Muscle layer of colon (tissue), 2 donors: ENCODE results near the gene RNF121.

Experiments
- H3K27ac ChIP-seq: one replicate; pipeline ENCODE4 v1.7.0; 2013; ENCODE audit warnings: low read depth, mild to moderate bottlenecking, low read length, moderate library complexity
- H3K27me3 ChIP-seq, 2 donors: one replicate each; pipeline ENCODE4 v1.7.0; 2013; ENCODE audit warnings: low read length in 2 of 2, mild to moderate bottlenecking in 2 of 2; ENCODE audit not compliant: insufficient read depth in 2 of 2, control insufficient read depth in 1 of 2
- H3K36me3 ChIP-seq: one replicate; pipeline ENCODE4 v1.7.0; 2013; ENCODE audit warnings: mild to moderate bottlenecking, low read length; ENCODE audit not compliant: insufficient read depth
- H3K4me1 ChIP-seq: one replicate; pipeline ENCODE4 v1.7.0; 2013; ENCODE audit warnings: mild to moderate bottlenecking, low read length; ENCODE audit not compliant: insufficient read depth
- H3K4me3 ChIP-seq, 2 donors: one replicate each; pipeline ENCODE4 v1.7.0; 2013; ENCODE audit warnings: low read length in 2 of 2, low read depth in 1 of 2, mild to moderate bottlenecking in 1 of 2, moderate library complexity in 1 of 2
- H3K9ac ChIP-seq: one replicate; pipeline ENCODE4 v1.7.0; 2013; ENCODE audit warnings: low read length
- H3K9me3 ChIP-seq: one replicate; pipeline ENCODE4 v1.7.0; 2013; ENCODE audit warnings: mild to moderate bottlenecking, low read length
- donor health status: abdominal sarcoma.
- donor health status: Adenocarcinoma of cecum.

RNF121 gene

GRCh38 chr11:72010529-72011233, 81.8 kb downstream of the RNF121 start:
- Histone ChIP-seq H3K4me1 (peaks cover 45% of the 10 kb centered on the region), H3K27me3 (no peaks in the 10 kb centered on the region), H3K9me3 (no peaks in the 10 kb centered on the region), H3K27ac (no peak overlapping the region), H3K4me3 (no peak overlapping the region), H3K36me3 (peaks cover 97% of the 10 kb centered on the region), H3K9ac (no peak overlapping the region)

GRCh38 chr11:72012091-72012630, 83.3 kb downstream of the RNF121 start:
- Histone ChIP-seq H3K36me3 (peaks cover 97% of the 10 kb centered on the region), H3K27me3 (no peaks in the 10 kb centered on the region), H3K4me3 (no peak overlapping the region), H3K4me1 (peaks cover 45% of the 10 kb centered on the region), H3K9ac (no peak overlapping the region), H3K9me3 (no peaks in the 10 kb centered on the region), H3K27ac (peak overlapping the region; percentile 3)

- Histone ChIP-seq H3K4me3 (peak overlapping the region in 1 of 2 donors; percentile 25), H3K36me3 (peaks cover 97% of the 10 kb centered on the region), H3K27ac (peak overlapping the region; percentile 40), H3K4me1 (peaks cover 45% of the 10 kb centered on the region), H3K9ac (no peak overlapping the region), H3K27me3 (no peaks in the 10 kb centered on the region), H3K9me3 (no peaks in the 10 kb centered on the region)
These were observed 84.3 kb downstream of the RNF121 start for GRCh38 chr11:72012897-72013721.

- Histone ChIP-seq H3K9ac (no peak overlapping the region), H3K27me3 (no peaks in the 10 kb centered on the region), H3K4me1 (peaks cover 45% of the 10 kb centered on the region), H3K36me3 (peaks cover 98% of the 10 kb centered on the region), H3K4me3 (peak overlapping the region in 1 of 2 donors; percentile 25), H3K27ac (peak overlapping the region; percentile 40), H3K9me3 (no peaks in the 10 kb centered on the region)
These were observed 85.2 kb downstream of the RNF121 start for GRCh38 chr11:72013765-72014711.

- Histone ChIP-seq H3K27me3 (no peaks in the 10 kb centered on the region), H3K4me3 (no peak overlapping the region), H3K9ac (no peak overlapping the region), H3K27ac (peak overlapping the region; percentile 27), H3K4me1 (peaks cover 45% of the 10 kb centered on the region), H3K9me3 (no peaks in the 10 kb centered on the region), H3K36me3 (peaks cover 99% of the 10 kb centered on the region)
These were observed 86.0 kb downstream of the RNF121 start for GRCh38 chr11:72014761-72015320.

GRCh38 chr11:72015511-72016061, 86.7 kb downstream of the RNF121 start:
- H3K27ac ChIP-seq, result no peak overlapping the region
- no peaks in the 10 kb centered on the region for H3K27me3 ChIP-seq
- no peaks in the 10 kb centered on the region for H3K9me3 ChIP-seq
- peaks cover 99% of the 10 kb centered on the region for H3K36me3 ChIP-seq
- H3K4me1 ChIP-seq, result peaks cover 45% of the 10 kb centered on the region
- no peak overlapping the region for H3K9ac ChIP-seq
- H3K4me3 ChIP-seq, result no peak overlapping the region

GRCh38 chr11:72018171-72018570, 89.3 kb downstream of the RNF121 start:
- peaks cover 26% of the 10 kb centered on the region for H3K4me1 ChIP-seq
- H3K9ac ChIP-seq, result no peak overlapping the region
- H3K27ac ChIP-seq, result no peak overlapping the region
- peaks cover 99% of the 10 kb centered on the region for H3K36me3 ChIP-seq
- H3K4me3 ChIP-seq, result no peak overlapping the region
- H3K27me3 ChIP-seq, result no peaks in the 10 kb centered on the region
- H3K9me3 ChIP-seq, result no peaks in the 10 kb centered on the region

GRCh38 chr11:72023335-72023734, 94.5 kb downstream of the RNF121 start:
- no peak overlapping the region for H3K9ac ChIP-seq
- H3K4me1 ChIP-seq, result peaks cover 46% of the 10 kb centered on the region
- peak overlapping the region; percentile 7 for H3K27ac ChIP-seq
- H3K27me3 ChIP-seq, result no peaks in the 10 kb centered on the region
- H3K4me3 ChIP-seq, result no peak overlapping the region
- H3K9me3 ChIP-seq, result no peaks in the 10 kb centered on the region
- H3K36me3 ChIP-seq, result peaks cover 91% of the 10 kb centered on the region

- peak overlapping the region; percentile 59 for H3K27ac ChIP-seq
- no peak overlapping the region for H3K4me3 ChIP-seq
- H3K36me3 ChIP-seq, result peaks cover 91% of the 10 kb centered on the region
- H3K4me1 ChIP-seq, result peaks cover 51% of the 10 kb centered on the region
- H3K9ac ChIP-seq, result no peak overlapping the region
- no peaks in the 10 kb centered on the region for H3K9me3 ChIP-seq
- no peaks in the 10 kb centered on the region for H3K27me3 ChIP-seq
These were observed 95.4 kb downstream of the RNF121 start for GRCh38 chr11:72024069-72024754.

- Histone ChIP-seq H3K27me3 (no peaks in the 10 kb centered on the region), H3K4me1 (peaks cover 66% of the 10 kb centered on the region), H3K9ac (no peak overlapping the region), H3K9me3 (no peaks in the 10 kb centered on the region), H3K27ac (no peak overlapping the region), H3K36me3 (peaks cover 75% of the 10 kb centered on the region), H3K4me3 (no peak overlapping the region)
These were observed 97.2 kb downstream of the RNF121 start for GRCh38 chr11:72026090-72026489.
